Lower leg skin (tissue), 3 donors: ENCODE results near the gene UNC5A.

Experiments used
- CTCF ChIP-seq, 3 donors: fragments of 450-650 bp; IDR thresholded peaks; one replicate each; pipeline ENCODE4 v1.5.1; 2016; ENCODE audit warnings: antibody characterized with exemption in 3 of 3, mild to moderate bottlenecking in 3 of 3, moderate library complexity in 2 of 3
- POLR2A ChIP-seq, 2 donors: fragments of 450-650 bp; IDR thresholded peaks; one replicate each; pipeline ENCODE4 v1.6.1; 2016 to 2017; ENCODE audit warnings: antibody characterized with exemption in 2 of 2, mild to moderate bottlenecking in 1 of 2, moderate library complexity in 1 of 2

GRCh38 chr5:176854164-176854563 lies 43.8 kb downstream of the UNC5A start:
- TF ChIP-seq CTCF (IDR thresholded peaks at IDR 0.05) (no peak), POLR2A (IDR thresholded peaks at IDR 0.05) (no peak)
